Measurements from ENCODE around the gene CCZ1B.
"Not testable (repeated sequence)": the region's sequence is repeated elsewhere in the genome, so short reads cannot be mapped to it uniquely, and the experiment has no call there.

DNA sequence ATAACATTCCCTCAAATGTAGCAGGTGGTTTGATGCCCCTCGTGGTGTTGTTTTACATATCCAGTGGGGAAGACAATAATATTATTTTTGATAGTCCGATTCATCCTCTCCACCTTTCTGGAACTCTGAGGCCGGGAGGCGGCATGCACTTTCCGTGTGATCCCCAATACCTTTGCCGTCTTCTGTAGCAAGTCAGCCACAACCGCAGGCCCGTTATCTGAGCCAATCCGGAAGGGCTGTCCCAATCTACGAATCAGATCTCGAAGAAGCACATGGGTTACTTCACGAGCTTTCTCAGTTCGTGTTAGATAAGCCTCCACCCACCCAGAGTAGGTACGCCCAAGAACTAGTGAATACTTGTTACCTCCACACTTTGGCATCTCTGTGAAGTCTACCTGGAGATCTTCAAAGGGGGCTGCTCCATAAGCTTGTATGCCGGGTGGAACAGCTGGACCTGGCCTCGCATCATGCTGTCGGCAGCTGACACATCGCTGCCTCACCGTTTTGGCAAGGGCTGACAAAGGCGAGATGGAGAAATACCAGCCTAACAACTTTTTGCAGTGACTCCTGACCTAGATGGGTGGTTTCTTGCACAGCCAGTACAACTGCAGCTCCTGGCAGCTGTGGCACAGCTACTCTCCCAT is 16.3 kb upstream of the CCZ1B start:
- TF ChIP-seq POLR2A (IDR thresholded peaks at IDR 0.05; ENCODE audit: borderline replicate concordance, extremely low read depth, insufficient read depth, insufficient read length); POLR2AphosphoS5 (IDR thresholded peaks at IDR 0.05; ENCODE audit: low read depth, low read length); YY1 (IDR thresholded peaks at IDR 0.05; ENCODE audit: extremely low read depth, insufficient replicate concordance, low read depth, low read length); EZH2 (IDR thresholded peaks at IDR 0.05): not testable (repeated sequence)
- TF ChIP-seq, protein P1, sequence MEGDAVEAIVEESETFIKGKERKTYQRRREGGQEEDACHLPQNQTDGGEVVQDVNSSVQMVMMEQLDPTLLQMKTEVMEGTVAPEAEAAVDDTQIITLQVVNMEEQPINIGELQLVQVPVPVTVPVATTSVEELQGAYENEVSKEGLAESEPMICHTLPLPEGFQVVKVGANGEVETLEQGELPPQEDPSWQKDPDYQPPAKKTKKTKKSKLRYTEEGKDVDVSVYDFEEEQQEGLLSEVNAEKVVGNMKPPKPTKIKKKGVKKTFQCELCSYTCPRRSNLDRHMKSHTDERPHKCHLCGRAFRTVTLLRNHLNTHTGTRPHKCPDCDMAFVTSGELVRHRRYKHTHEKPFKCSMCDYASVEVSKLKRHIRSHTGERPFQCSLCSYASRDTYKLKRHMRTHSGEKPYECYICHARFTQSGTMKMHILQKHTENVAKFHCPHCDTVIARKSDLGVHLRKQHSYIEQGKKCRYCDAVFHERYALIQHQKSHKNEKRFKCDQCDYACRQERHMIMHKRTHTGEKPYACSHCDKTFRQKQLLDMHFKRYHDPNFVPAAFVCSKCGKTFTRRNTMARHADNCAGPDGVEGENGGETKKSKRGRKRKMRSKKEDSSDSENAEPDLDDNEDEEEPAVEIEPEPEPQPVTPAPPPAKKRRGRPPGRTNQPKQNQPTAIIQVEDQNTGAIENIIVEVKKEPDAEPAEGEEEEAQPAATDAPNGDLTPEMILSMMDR (IDR thresholded peaks at IDR 0.05 in 2 of 3, conservative IDR thresholded peaks at IDR 0.05 in 1 of 3; ENCODE audit: borderline replicate concordance in 1 of 3, insufficient read depth in 1 of 3, low read depth in 2 of 3, low read length in 2 of 3) = not testable (repeated sequence)
